Ovary (tissue), 3 donors: ENCODE results near the gene PCDHGA9.
"Not testable (repeated sequence)": the region's sequence is repeated elsewhere in the genome, so short reads cannot be mapped to it uniquely, and the experiment has no call there.

Source experiments
- CTCF ChIP-seq, 3 donors: fragments of 450-650 bp in 2 of 3; fragments of 200-600 bp in 1 of 3; IDR thresholded peaks; one replicate each; pipeline versions ENCODE4 v1.5.1 to v1.8.0; 2016 to 2022; ENCODE audit warnings: antibody characterized with exemption in 3 of 3, mild to moderate bottlenecking in 1 of 3
- POLR2A ChIP-seq: fragments of 450-650 bp; IDR thresholded peaks from one replicate; pipeline ENCODE4 v1.6.1; 2017; ENCODE audit warnings: antibody characterized with exemption, mild to moderate bottlenecking, moderate library complexity
- donor health status: DM: no; HTN: no; CAD: no.

DNA sequence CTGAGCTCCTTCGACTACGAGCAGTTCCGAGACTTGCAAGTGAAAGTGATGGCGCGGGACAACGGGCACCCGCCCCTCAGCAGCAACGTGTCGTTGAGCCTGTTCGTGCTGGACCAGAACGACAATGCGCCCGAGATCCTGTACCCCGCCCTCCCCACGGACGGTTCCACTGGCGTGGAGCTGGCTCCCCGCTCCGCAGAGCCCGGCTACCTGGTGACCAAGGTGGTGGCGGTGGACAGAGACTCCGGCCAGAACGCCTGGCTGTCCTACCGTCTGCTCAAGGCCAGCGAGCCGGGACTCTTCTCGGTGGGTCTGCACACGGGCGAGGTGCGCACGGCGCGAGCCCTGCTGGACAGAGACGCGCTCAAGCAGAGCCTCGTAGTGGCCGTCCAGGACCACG lies 29.7 kb downstream of the PCDHGA9 start:
- TF ChIP-seq CTCF (IDR thresholded peaks at IDR 0.05); POLR2A: not testable (repeated sequence)
